HS-27A (cell line): ENCODE results near the gene TARDBP.
A peak's percentile ranks its signal among the peaks of the same experiment; 100 is the strongest.
"Not testable (repeated sequence)": the region's sequence is repeated elsewhere in the genome, so short reads cannot be mapped to it uniquely, and the experiment has no call there.

Experiments used
- DNase-seq: peaks from one replicate; pipeline ENCODE4 v3.0.0-alpha.2; 2012; ENCODE audit warnings: low read depth, missing footprints

TARDBP gene

GRCh38 chr1:11012260-11013159 lies at the start of gene TARDBP:
Gene TARDBP (plus strand): TSS chr1:11012654. CDS start chr1:11013728, 1,074 bp downstream.
- peak; percentile 82 for DNase-seq

GRCh38 chr1:10965546-10966226 lies 46.8 kb upstream of the TARDBP start:
- no peak for DNase-seq

GRCh38 chr1:10967090-10967489 lies 45.4 kb upstream of the TARDBP start:
- no peak for DNase-seq

GRCh38 chr1:10968411-10968826 lies 44.0 kb upstream of the TARDBP start:
- DNase-seq = no peak

GRCh38 chr1:10969267-10969970 lies 43.0 kb upstream of the TARDBP start:
- no peak for DNase-seq

- DNase-seq = no peak
These were observed 42.5 kb upstream of the TARDBP start for GRCh38 chr1:10969971-10970332.

GRCh38 chr1:10973552-10973951 lies 38.9 kb upstream of the TARDBP start:
- peak; percentile 33 for DNase-seq

- no peak for DNase-seq
These were observed 38.2 kb upstream of the TARDBP start for GRCh38 chr1:10973956-10974881.

- no peak for DNase-seq
These were observed 36.7 kb upstream of the TARDBP start for GRCh38 chr1:10975567-10976326.

GRCh38 chr1:10978719-10979118 lies 33.7 kb upstream of the TARDBP start:
- DNase-seq = no peak

GRCh38 chr1:10979483-10979920 lies 33.0 kb upstream of the TARDBP start:
- DNase-seq = no peak

GRCh38 chr1:10980094-10980577 lies 32.3 kb upstream of the TARDBP start:
- peak; percentile 35 for DNase-seq

- DNase-seq = no peak
These were observed 31.4 kb upstream of the TARDBP start for GRCh38 chr1:10980841-10981727.

GRCh38 chr1:10986525-10986890 lies 25.9 kb upstream of the TARDBP start:
- DNase-seq = no peak

GRCh38 chr1:10987840-10988417 lies 24.5 kb upstream of the TARDBP start:
- no peak for DNase-seq

- DNase-seq = no peak
These were observed 23.4 kb upstream of the TARDBP start for GRCh38 chr1:10989095-10989494.

- DNase-seq = not testable (repeated sequence)
These were observed 22.4 kb upstream of the TARDBP start for GRCh38 chr1:10989920-10990516.

- DNase-seq = no peak
These were observed 21.6 kb upstream of the TARDBP start for GRCh38 chr1:10990828-10991227.

GRCh38 chr1:10992004-10992403 lies 20.4 kb upstream of the TARDBP start:
- not testable (repeated sequence) for DNase-seq
